Osteocyte (in vitro differentiated cells): ENCODE results near the gene CACNA1H. TPM values are rescaled to one million over a fixed set of nuclear protein-coding genes. Genes with fewer than 3 reads are reported as not detected.

Experiments used
- DNase-seq: peaks from one replicate; pipeline ENCODE4 v3.0.0; 2021; ENCODE audit warnings: mixed read lengths; ENCODE audit not compliant: unreplicated experiment; ENCODE audit errors: extremely low spot score
- H3K27ac Mint-ChIP-seq: one replicate; pipeline ENCODE4 v1.8.0; 2021; ENCODE audit warnings: mild to moderate bottlenecking, mixed read lengths; ENCODE audit not compliant: unreplicated experiment
- H3K27me3 Mint-ChIP-seq: one replicate; pipeline ENCODE4 v1.8.0; 2021; ENCODE audit warnings: mixed read lengths; ENCODE audit not compliant: unreplicated experiment
- H3K36me3 Mint-ChIP-seq: one replicate; pipeline ENCODE4 v1.8.0; 2021; ENCODE audit warnings: mixed read lengths; ENCODE audit not compliant: unreplicated experiment
- H3K4me1 Mint-ChIP-seq: one replicate; pipeline ENCODE4 v1.8.0; 2021; ENCODE audit warnings: mixed read lengths; ENCODE audit not compliant: unreplicated experiment
- H3K4me3 Mint-ChIP-seq: one replicate; pipeline ENCODE4 v1.8.0; 2021; ENCODE audit warnings: mild to moderate bottlenecking, moderate library complexity, mixed read lengths; ENCODE audit not compliant: unreplicated experiment
- H3K9me3 Mint-ChIP-seq: one replicate; pipeline ENCODE4 v1.8.0; 2021; ENCODE audit warnings: mixed read lengths; ENCODE audit not compliant: unreplicated experiment
- CTCF ChIP-seq: fragments of 200-600 bp; sonication (generic); IDR thresholded peaks from 2 replicates; pipeline ENCODE4 v1.5.0; 2021; ENCODE audit warnings: antibody characterized with exemption, mild to moderate bottlenecking, moderate library complexity
- total RNA-seq: library from RNA; stranded (reverse); gene quantifications from 2 replicates; pipeline ENCODE4 v1.2.1, GENCODE V29; 2021

Gene CACNA1H
- total RNA-seq, 1 donor from 2014 or later = 21.2 TPM

- no peaks in the 10 kb centered on the region for H3K36me3 Mint-ChIP-seq
- no peak overlapping the region for H3K4me3 Mint-ChIP-seq
- peaks cover 33% of the 10 kb centered on the region for H3K4me1 Mint-ChIP-seq
- DNase-seq = no peak
- peak overlapping the region; percentile 63 for H3K27ac Mint-ChIP-seq
- H3K27me3 Mint-ChIP-seq = no peaks in the 10 kb centered on the region
- H3K9me3 Mint-ChIP-seq = no peaks in the 10 kb centered on the region
- TF ChIP-seq CTCF = no peak
These were observed 22.8 kb downstream of the CACNA1H start for GRCh38 chr16:1175566-1176279.

- no peaks in the 10 kb centered on the region for H3K9me3 Mint-ChIP-seq
These were observed 23.5 kb downstream of the CACNA1H start for GRCh38 chr16:1176280-1176897.

GRCh38 chr16:1177053-1177452 lies 24.1 kb downstream of the CACNA1H start:
- no peak for TF ChIP-seq CTCF
- H3K36me3 Mint-ChIP-seq = no peaks in the 10 kb centered on the region
- no peak overlapping the region for H3K4me3 Mint-ChIP-seq
- H3K4me1 Mint-ChIP-seq = peaks cover 40% of the 10 kb centered on the region
- H3K27me3 Mint-ChIP-seq = no peaks in the 10 kb centered on the region
- no peak overlapping the region for H3K27ac Mint-ChIP-seq
- H3K9me3 Mint-ChIP-seq = no peaks in the 10 kb centered on the region
- no peak for DNase-seq

More at GRCh38 chr16:1176280-1176897, 23.5 kb downstream of the CACNA1H start:
- no peak for TF ChIP-seq CTCF
- no peak overlapping the region for H3K4me3 Mint-ChIP-seq
- H3K4me1 Mint-ChIP-seq = peaks cover 34% of the 10 kb centered on the region
- no peaks in the 10 kb centered on the region for H3K27me3 Mint-ChIP-seq
- H3K36me3 Mint-ChIP-seq = no peaks in the 10 kb centered on the region
- H3K27ac Mint-ChIP-seq = no peak overlapping the region
- DNase-seq = no peak

GRCh38 chr16:1177750-1178149 lies 24.8 kb downstream of the CACNA1H start:
- no peak for TF ChIP-seq CTCF
- Mint-ChIP-seq H3K4me3 (no peak overlapping the region), H3K27me3 (no peaks in the 10 kb centered on the region), H3K9me3 (no peaks in the 10 kb centered on the region), H3K4me1 (peaks cover 43% of the 10 kb centered on the region), H3K36me3 (no peaks in the 10 kb centered on the region), H3K27ac (no peak overlapping the region)
- no peak for DNase-seq

- no peak overlapping the region for H3K27ac Mint-ChIP-seq
- H3K9me3 Mint-ChIP-seq = no peaks in the 10 kb centered on the region
- H3K36me3 Mint-ChIP-seq = no peaks in the 10 kb centered on the region
- no peak for DNase-seq
- no peak for TF ChIP-seq CTCF
- H3K27me3 Mint-ChIP-seq = no peaks in the 10 kb centered on the region
- peaks cover 46% of the 10 kb centered on the region for H3K4me1 Mint-ChIP-seq
- no peak overlapping the region for H3K4me3 Mint-ChIP-seq
These were observed 25.5 kb downstream of the CACNA1H start for GRCh38 chr16:1178295-1178910.
